Measurements from ENCODE around the gene FAM163B. TPM values are rescaled to one million over a fixed set of nuclear protein-coding genes. Genes with fewer than 3 reads are reported as not detected.
A peak's percentile ranks its signal among the peaks of the same experiment; 100 is the strongest.

FAM163B gene
- total RNA-seq, 2 donors from 2014 or later: 0.78 TPM; not detected in 1

DNA sequence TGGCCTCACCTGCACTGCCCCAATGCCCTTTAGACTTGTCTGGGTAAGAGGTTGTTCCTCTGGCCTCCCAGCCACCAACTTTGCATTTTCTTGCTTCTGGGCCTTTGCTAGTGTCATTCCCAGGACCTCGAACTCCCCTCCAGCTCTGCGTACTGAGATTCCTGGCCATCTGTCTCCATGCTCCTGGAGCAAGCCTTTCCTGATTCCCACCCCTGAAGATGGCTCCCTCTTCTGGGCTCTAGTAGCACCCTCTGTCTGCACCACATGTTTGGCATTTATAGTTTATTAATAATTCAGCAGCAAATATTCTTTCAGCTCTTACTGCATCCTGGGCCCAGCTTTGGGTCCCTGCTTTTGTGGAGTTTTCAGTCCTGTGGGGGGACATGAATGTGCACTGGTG, 14.9 kb downstream of the FAM163B start:
- 86 to 88% methylated on average over 2 of the region's 2 CpGs for WGBS, 2 donors
- DNase-seq: no peak
- no peaks in the 10 kb centered on the region for H3K27me3 ChIP-seq
- H3K4me3 ChIP-seq: no peak overlapping the region
- intact Hi-C loops (cut with DNase I): no loop called here
- no peak for TF ChIP-seq POLR2A (IDR thresholded peaks at IDR 0.05)
- TF ChIP-seq, protein P1, sequence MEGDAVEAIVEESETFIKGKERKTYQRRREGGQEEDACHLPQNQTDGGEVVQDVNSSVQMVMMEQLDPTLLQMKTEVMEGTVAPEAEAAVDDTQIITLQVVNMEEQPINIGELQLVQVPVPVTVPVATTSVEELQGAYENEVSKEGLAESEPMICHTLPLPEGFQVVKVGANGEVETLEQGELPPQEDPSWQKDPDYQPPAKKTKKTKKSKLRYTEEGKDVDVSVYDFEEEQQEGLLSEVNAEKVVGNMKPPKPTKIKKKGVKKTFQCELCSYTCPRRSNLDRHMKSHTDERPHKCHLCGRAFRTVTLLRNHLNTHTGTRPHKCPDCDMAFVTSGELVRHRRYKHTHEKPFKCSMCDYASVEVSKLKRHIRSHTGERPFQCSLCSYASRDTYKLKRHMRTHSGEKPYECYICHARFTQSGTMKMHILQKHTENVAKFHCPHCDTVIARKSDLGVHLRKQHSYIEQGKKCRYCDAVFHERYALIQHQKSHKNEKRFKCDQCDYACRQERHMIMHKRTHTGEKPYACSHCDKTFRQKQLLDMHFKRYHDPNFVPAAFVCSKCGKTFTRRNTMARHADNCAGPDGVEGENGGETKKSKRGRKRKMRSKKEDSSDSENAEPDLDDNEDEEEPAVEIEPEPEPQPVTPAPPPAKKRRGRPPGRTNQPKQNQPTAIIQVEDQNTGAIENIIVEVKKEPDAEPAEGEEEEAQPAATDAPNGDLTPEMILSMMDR (IDR thresholded peaks at IDR 0.05): no peak
- ATAC-seq: no peak
- no peaks in the 10 kb centered on the region for H3K36me3 ChIP-seq (replicated peaks in 1 of 2; ENCODE audit: insufficient read depth in 1 of 2, low read depth in 2 of 2)
- no peaks in the 10 kb centered on the region for H3K4me1 ChIP-seq
- H3K27ac ChIP-seq: no peak overlapping the region
- peaks cover 0 to 20% (median 0%) of the 10 kb centered on the region in 3 donors for H3K9me3 ChIP-seq

DNA sequence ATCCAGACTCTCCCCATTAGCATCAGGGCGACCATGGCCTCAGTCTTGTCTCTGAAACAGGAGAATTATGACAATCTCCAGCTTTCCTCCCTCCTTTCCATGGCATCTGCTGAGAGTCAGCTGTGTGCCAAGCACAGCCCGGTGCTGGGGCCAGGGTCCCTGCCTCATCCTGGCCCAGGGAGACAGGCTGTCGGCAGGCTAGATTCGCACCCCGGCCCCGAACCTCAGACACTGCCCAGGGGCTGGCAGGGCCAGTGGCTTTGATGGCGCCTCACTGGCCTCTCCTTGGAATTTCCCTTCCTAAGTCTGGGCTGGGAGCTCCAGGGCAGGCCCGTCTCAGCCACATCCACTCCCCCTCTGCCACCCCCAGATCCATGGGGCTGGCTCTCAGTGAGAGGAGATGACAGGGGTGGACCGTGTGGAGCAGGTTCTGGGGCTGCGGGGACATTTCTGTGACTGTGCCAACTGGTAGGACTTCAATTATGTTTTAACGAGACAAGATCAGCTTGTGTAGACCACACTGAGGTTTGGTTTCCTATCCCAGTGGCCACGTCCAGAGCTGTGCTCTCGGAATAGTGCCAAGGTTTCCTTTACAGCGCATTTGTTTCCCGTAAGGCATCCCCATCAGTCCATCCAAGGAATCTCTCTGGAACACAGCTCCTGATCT, 15.5 kb downstream of the FAM163B start:
- TF ChIP-seq, protein P1 (IDR thresholded peaks at IDR 0.05): no peak
- no peak for TF ChIP-seq POLR2A (IDR thresholded peaks at IDR 0.05)
- WGBS, 2 donors: 84 to 85% methylated on average over 12 to 15 of the region's 15 CpGs
- Histone ChIP-seq H3K27ac (no peak overlapping the region), H3K36me3 (replicated peaks in 1 of 2; ENCODE audit: insufficient read depth in 1 of 2, low read depth in 2 of 2) (no peaks in the 10 kb centered on the region), H3K4me1 (no peaks in the 10 kb centered on the region), H3K9me3 (peaks cover 0 to 20% (median 0%) of the 10 kb centered on the region in 3 donors), H3K27me3 (no peaks in the 10 kb centered on the region), H3K4me3 (no peak overlapping the region)
- DNase-seq (no peak), ATAC-seq (no peak)
- intact Hi-C loops (cut with DNase I): no loop called here

DNA sequence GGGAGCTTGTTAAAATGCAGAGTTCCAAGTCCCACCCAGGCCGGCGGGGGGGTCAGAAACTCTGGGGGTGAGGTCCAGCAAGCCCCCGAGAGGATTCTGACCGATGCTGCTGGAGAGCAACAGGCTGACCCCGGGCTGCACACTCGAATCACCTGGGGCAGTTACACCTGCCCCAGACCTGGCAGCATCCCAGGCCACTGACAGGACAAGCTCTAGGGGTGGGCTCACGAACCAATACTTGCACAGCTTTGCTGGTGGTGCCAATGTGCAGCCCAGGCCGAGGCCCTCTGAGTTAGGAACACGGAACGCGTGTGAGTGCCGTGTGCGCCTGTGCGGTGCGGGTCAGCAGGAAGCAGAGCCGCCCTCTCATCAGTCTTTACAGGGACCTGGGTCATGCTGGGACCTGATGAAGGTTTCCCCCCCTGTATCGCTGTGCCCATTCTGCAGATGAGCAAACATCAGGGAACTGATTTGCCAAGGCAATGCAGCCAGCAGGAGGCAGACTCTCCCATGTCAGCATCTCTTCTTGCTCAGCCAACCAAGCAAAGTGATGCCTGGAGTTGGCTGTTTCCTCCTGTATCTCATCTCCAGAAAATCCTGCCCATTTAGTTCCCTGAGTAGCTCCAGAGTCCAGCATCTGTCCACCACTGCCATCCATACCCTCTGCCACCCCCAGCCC, 16.3 kb downstream of the FAM163B start:
- no peak for DNase-seq
- Histone ChIP-seq H3K9me3 (peaks cover 0 to 16% (median 0%) of the 10 kb centered on the region in 3 donors), H3K4me1 (no peaks in the 10 kb centered on the region), H3K36me3 (replicated peaks in 1 of 2; ENCODE audit: insufficient read depth in 1 of 2, low read depth in 2 of 2) (no peaks in the 10 kb centered on the region), H3K27me3 (no peaks in the 10 kb centered on the region), H3K4me3 (no peak overlapping the region), H3K27ac (no peak overlapping the region)
- intact Hi-C loops (cut with DNase I): no loop called here
- no peak for TF ChIP-seq POLR2A (IDR thresholded peaks at IDR 0.05)
- TF ChIP-seq, protein P1 (IDR thresholded peaks at IDR 0.05): peak in 1 of 7 experiments; percentile 10
- WGBS, 2 donors: 70 to 88% methylated on average over 8 to 13 of the region's 17 CpGs
- no peak for ATAC-seq

DNA sequence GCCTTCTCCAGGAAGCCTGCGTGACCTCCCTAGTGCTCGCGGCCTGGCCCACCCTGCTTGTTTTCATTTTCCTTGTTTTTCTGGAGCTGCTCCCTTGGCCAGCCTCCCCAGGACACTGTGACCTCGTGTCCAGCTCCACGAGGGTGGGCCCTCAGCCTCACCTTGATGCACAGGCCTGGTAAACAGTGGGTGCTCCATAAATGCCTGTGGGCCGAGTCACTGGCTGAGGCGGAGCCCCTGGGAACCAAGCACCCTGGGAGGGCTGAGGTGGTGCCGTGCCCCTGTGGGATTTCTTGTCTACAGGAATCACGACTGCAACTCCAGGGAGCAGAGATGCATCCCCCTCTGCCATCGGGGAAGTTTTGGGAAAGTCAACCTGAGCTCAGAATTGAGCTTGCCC, 17.2 kb downstream of the FAM163B start:
- Histone ChIP-seq H3K36me3 (replicated peaks in 1 of 2; ENCODE audit: insufficient read depth in 1 of 2, low read depth in 2 of 2) (no peaks in the 10 kb centered on the region), H3K27me3 (no peaks in the 10 kb centered on the region), H3K4me1 (no peaks in the 10 kb centered on the region), H3K4me3 (no peak overlapping the region), H3K27ac (no peak overlapping the region), H3K9me3 (peaks cover 0 to 7% (median 0%) of the 10 kb centered on the region in 3 donors)
- ATAC-seq: no peak
- intact Hi-C loops (cut with DNase I): no loop called here
- no peak for TF ChIP-seq POLR2A (IDR thresholded peaks at IDR 0.05)
- TF ChIP-seq, protein P1 (IDR thresholded peaks at IDR 0.05): no peak
- DNase-seq: no peak
- WGBS, 2 donors: 46 to 56% methylated on average over 6 to 10 of the region's 10 CpGs
